Testis (tissue), 3 donors: ENCODE measurements around the gene VKORC1. TPM values are rescaled to one million over a fixed set of nuclear protein-coding genes. Genes with fewer than 3 reads are reported as not detected.

Experiments
- DNase-seq: peaks from one replicate; pipeline ENCODE4 v3.0.0-alpha.2; 2019
- H3K27ac ChIP-seq, 2 donors: fragments of 200-600 bp; sonication (generic); one replicate each; pipeline ENCODE4 v1.5.1; 2019
- H3K27me3 ChIP-seq: fragments of 200-600 bp; sonication (generic); one replicate; pipeline ENCODE4 v1.5.1; 2019
- H3K36me3 ChIP-seq: fragments of 200-600 bp; sonication (generic); one replicate; pipeline ENCODE4 v1.5.1; 2017; ENCODE audit warnings: low read depth; ENCODE audit errors: missing control alignments
- H3K4me1 ChIP-seq: fragments of 200-600 bp; sonication (generic); one replicate; pipeline ENCODE4 v1.5.1; 2019
- H3K4me3 ChIP-seq, 2 donors: fragments of 200-600 bp; sonication (generic); one replicate each; pipeline ENCODE4 v1.5.1; 2017 to 2019
- H3K9me3 ChIP-seq: fragments of 200-600 bp; sonication (generic); one replicate; pipeline ENCODE4 v1.5.1; 2017
- POLR2A ChIP-seq: fragments of 450-650 bp; IDR thresholded peaks from one replicate; pipeline ENCODE4 v1.6.1; 2017; ENCODE audit warnings: antibody characterized with exemption, mild to moderate bottlenecking, moderate library complexity
- WGBS, 2 donors: methylation state at CpG; one replicate each; pipeline ENCODE4 v1.1.5; 2018; 5-methylcytosine and 5-hydroxymethylcytosine counted together
- intact Hi-C: fragments of 100-400 bp; cut with DNase I; formaldehyde crosslinking; loops from one replicate; pipeline ENCODE4 v1.15.1; 2023; ENCODE audit warnings: low total_unique reads
- polyA plus RNA-seq: library from polyadenylated mRNA; stranded (reverse); fragments of 350-450 nt; fragmentation: Illumina TruSeq; extraction: RNeasy Lipid Tissue Mini Kit (QIAGEN cat#74804); gene quantifications from one replicate; pipeline ENCODE4 v1.2.3, GENCODE V29; 2014; ENCODE audit warnings: low read depth, low replicate concordance; ENCODE audit not compliant: insufficient read depth
- total RNA-seq, 2 donors: library from RNA; depleted of rRNA; stranded (reverse); fragments of >200 nt; gene quantifications; one replicate each; pipeline ENCODE4 v1.2.3, GENCODE V29; 2016
- TF ChIP-seq, protein P1 (sequence below), 3 experiments: fragments of 450-650 bp in 2 of 3; fragments of 200-600 bp in 1 of 3; sonication (generic) in 1 of 3; IDR thresholded peaks; one replicate each; pipeline ENCODE4 v1.5.1; 2016 to 2019; ENCODE audit warnings: antibody characterized with exemption in 3 of 3, mild to moderate bottlenecking in 2 of 3, moderate library complexity in 1 of 3

The VKORC1 gene
- total and polyA plus RNA-seq, 3 donors from 2014 or later = 102 to 183 (median 102) TPM

DNA sequence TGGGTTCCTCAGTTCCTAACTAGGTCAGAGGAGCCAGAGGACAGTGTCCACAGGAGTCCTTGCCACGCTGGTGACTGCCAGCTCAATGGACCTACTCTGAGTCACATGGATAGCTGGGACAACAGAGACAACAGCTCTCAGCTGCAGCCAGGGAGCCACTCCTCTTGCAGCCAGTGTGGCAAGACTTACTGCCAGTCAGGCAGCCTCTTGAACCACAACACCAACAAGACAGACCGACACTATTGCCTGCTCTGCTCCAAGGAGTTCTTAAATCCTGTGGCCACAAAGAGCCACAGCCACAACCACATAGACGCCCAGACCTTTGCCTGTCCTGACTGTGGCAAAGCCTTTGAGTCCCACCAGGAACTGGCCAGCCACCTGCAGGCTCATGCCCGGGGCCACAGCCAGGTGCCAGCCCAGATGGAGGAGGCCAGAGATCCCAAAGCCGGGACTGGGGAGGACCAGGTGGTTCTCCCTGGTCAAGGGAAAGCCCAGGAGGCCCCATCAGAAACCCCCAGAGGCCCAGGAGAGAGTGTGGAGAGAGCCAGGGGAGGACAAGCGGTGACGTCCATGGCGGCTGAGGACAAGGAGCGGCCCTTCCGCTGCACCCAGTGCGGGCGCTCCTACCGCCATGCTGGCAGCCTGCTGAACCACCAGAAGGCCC lies 13.7 kb downstream of the VKORC1 start:
- no peak for DNase-seq
- Histone ChIP-seq H3K27me3 (no peaks in the 10 kb centered on the region), H3K4me3 (no peak overlapping the region), H3K27ac (no peak overlapping the region), H3K4me1 (peaks cover 28% of the 10 kb centered on the region), H3K36me3 (no peaks in the 10 kb centered on the region), H3K9me3 (no peaks in the 10 kb centered on the region)
- TF ChIP-seq, protein P1, sequence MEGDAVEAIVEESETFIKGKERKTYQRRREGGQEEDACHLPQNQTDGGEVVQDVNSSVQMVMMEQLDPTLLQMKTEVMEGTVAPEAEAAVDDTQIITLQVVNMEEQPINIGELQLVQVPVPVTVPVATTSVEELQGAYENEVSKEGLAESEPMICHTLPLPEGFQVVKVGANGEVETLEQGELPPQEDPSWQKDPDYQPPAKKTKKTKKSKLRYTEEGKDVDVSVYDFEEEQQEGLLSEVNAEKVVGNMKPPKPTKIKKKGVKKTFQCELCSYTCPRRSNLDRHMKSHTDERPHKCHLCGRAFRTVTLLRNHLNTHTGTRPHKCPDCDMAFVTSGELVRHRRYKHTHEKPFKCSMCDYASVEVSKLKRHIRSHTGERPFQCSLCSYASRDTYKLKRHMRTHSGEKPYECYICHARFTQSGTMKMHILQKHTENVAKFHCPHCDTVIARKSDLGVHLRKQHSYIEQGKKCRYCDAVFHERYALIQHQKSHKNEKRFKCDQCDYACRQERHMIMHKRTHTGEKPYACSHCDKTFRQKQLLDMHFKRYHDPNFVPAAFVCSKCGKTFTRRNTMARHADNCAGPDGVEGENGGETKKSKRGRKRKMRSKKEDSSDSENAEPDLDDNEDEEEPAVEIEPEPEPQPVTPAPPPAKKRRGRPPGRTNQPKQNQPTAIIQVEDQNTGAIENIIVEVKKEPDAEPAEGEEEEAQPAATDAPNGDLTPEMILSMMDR (IDR thresholded peaks at IDR 0.05) = no peak
- no peak for TF ChIP-seq POLR2A
- intact Hi-C loops = loop anchor here (10.0 kb wide), 1 partner anchor 64 kb away; no protein-coding TSS in a partner anchor
- WGBS, 2 donors = 90 to 96% methylated on average over 2 to 13 of the region's 13 CpGs

- Histone ChIP-seq H3K36me3 (no peaks in the 10 kb centered on the region), H3K9me3 (no peaks in the 10 kb centered on the region), H3K4me1 (peaks cover 31% of the 10 kb centered on the region), H3K27me3 (no peaks in the 10 kb centered on the region), H3K27ac (no peak overlapping the region), H3K4me3 (no peak overlapping the region)
- intact Hi-C loops = loop anchor here (10.0 kb wide), 1 partner anchor 65 kb away; no protein-coding TSS in a partner anchor
- WGBS, 2 donors = 96% methylated on average over 13 to 40 of the region's 40 CpGs
- TF ChIP-seq POLR2A = no peak
- TF ChIP-seq, protein P1 (IDR thresholded peaks at IDR 0.05) = no peak
- DNase-seq = no peak
Measured at GRCh38 chr16:31080035-31080629, 14.5 kb downstream of the VKORC1 start.

- TF ChIP-seq, protein P1 (IDR thresholded peaks at IDR 0.05) = no peak
- TF ChIP-seq POLR2A = no peak
- WGBS, 2 donors = 84 to 88% methylated on average over 12 to 13 of the region's 13 CpGs
Measured at GRCh38 chr16:31079342-31079944, 15.2 kb downstream of the VKORC1 start.

GRCh38 chr16:31078597-31079341 lies 15.8 kb downstream of the VKORC1 start:
- intact Hi-C loops = no loop called here
- WGBS, 2 donors = 92 to 93% methylated on average over 10 to 14 of the region's 15 CpGs
- no peak for DNase-seq
- Histone ChIP-seq H3K4me1 (peaks cover 24% of the 10 kb centered on the region), H3K36me3 (no peaks in the 10 kb centered on the region), H3K9me3 (no peaks in the 10 kb centered on the region), H3K27ac (no peak overlapping the region), H3K4me3 (no peak overlapping the region), H3K27me3 (no peaks in the 10 kb centered on the region)
- no peak for TF ChIP-seq POLR2A
- TF ChIP-seq, protein P1 (IDR thresholded peaks at IDR 0.05) = no peak

More at GRCh38 chr16:31079342-31079944, 15.2 kb downstream of the VKORC1 start:
- Histone ChIP-seq H3K4me1 (peaks cover 31% of the 10 kb centered on the region), H3K27me3 (no peaks in the 10 kb centered on the region), H3K4me3 (no peak overlapping the region), H3K27ac (no peak overlapping the region), H3K9me3 (no peaks in the 10 kb centered on the region), H3K36me3 (no peaks in the 10 kb centered on the region)
- DNase-seq = no peak
- intact Hi-C loops = no loop called here
